Measurements from ENCODE around the gene MORC1.
"Not testable (repeated sequence)": the region's sequence is repeated elsewhere in the genome, so short reads cannot be mapped to it uniquely, and the experiment has no call there.

The MORC1 gene, protein sequence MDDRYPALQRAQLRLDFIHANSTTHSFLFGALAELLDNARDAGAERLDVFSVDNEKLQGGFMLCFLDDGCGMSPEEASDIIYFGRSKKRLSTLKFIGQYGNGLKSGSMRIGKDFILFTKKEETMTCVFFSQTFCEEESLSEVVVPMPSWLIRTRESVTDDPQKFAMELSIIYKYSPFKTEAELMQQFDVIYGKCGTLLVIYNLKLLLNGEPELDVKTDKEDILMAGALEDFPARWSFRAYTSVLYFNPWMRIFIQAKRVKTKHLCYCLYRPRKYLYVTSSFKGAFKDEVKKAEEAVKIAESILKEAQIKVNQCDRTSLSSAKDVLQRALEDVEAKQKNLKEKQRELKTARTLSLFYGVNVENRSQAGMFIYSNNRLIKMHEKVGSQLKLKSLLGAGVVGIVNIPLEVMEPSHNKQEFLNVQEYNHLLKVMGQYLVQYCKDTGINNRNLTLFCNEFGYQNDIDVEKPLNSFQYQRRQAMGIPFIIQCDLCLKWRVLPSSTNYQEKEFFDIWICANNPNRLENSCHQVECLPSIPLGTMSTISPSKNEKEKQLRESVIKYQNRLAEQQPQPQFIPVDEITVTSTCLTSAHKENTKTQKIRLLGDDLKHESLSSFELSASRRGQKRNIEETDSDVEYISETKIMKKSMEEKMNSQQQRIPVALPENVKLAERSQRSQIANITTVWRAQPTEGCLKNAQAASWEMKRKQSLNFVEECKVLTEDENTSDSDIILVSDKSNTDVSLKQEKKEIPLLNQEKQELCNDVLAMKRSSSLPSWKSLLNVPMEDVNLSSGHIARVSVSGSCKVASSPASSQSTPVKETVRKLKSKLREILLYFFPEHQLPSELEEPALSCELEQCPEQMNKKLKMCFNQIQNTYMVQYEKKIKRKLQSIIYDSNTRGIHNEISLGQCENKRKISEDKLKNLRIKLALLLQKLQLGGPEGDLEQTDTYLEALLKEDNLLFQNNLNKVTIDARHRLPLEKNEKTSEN

GRCh38 chr3:109117939-109118338 lies at the start of gene MORC1:
TSS of gene MORC1 (minus strand) at chr3:109118134. CDS start at chr3:109118059, 75 bp downstream.
- DNase-seq (ENCODE audit: low read depth): no peak

- DNase-seq (ENCODE audit: low read depth): no peak
Measured at GRCh38 chr3:109165905-109166304, 48.0 kb upstream of the MORC1 start.

- DNase-seq (ENCODE audit: low read depth): no peak
Measured at GRCh38 chr3:109161487-109162123, 43.7 kb upstream of the MORC1 start.

DNA sequence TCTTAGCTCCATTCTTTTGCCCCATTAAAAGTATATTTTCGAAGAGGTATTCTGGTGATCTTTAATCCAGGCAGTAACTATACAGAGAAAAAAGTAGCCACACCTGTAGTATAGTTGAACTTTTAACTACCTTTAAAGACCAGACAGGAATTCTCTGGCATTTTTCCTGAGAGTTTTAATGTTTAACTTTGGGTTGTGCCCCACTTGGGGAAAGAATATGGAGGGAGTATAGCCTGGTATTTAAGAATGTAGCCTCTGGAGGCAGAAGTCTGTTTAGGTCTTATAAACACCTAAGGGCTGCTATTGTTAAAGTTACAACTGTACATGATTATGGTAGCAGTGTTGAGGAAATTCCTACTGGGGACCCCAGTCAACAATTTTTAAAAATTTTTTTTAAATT lies 37.9 kb upstream of the MORC1 start:
- no peak for DNase-seq (ENCODE audit: low read depth)

DNA sequence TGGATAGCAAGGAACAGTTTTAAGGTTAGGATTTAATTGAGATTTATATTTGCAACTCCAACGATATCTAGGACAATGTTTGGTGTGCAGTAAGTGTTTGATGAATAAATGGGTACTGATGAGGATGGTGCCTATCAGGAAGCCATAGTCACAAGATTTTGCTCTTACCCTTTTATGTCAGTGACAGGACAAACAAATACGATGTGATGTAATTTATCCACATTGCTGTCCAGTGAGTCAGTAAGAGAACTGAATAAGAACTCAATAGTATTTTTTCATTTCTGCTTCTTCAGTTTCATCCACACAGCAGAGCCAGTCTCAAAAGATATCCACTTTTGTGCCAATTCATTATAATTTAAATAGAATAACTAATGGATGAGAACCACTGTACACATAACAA lies 37.0 kb upstream of the MORC1 start:
- DNase-seq (ENCODE audit: low read depth): no peak

- DNase-seq (ENCODE audit: low read depth): no peak
Measured at GRCh38 chr3:109152320-109152719, 34.4 kb upstream of the MORC1 start.

DNA sequence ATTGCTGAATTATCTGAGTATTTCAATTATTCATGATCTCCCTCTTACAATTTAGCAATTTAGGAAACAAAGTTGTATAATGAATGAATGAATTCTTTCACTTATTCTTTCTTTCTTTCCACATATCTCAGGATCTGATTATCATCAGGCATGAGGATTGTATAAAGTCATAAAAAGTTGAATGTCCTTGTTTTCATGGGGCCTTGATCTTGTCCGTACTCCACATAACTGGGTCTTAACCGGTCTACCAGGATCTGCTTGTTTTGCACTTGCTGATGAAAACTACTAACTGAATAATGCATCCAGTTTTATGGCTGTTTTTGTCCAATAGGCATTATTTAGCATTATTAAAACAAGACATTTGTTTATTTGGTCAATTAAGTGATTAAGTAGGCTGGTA lies 31.1 kb upstream of the MORC1 start:
- DNase-seq (ENCODE audit: low read depth): no peak

DNA sequence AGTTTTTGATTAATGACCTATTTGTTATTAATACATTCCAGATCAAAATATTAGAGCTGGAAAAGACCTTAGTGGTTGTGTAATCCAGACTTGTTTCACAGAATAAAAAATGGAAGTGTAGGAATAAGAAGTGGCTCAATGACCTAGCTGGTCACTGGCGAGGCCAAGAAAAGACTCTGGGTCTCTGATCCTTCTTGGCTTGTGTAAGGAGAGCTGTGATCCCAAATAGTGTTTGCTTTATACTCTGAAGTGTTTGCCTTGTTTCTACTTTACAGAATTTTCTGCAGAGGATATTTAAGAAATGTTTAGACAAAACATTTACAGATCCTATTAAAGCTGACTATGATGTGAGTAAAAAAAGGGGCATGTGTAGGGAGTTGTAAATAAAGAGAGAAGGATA lies 25.7 kb upstream of the MORC1 start:
- no peak for DNase-seq (ENCODE audit: low read depth)

GRCh38 chr3:109140318-109140717 lies 22.4 kb upstream of the MORC1 start:
- no peak for DNase-seq (ENCODE audit: low read depth)

GRCh38 chr3:109137761-109138160 lies 19.8 kb upstream of the MORC1 start:
- DNase-seq (ENCODE audit: low read depth): no peak

GRCh38 chr3:109136523-109136922 lies 18.6 kb upstream of the MORC1 start, which contains the start of gene C3orf85:
TSS of gene C3orf85 (plus strand) at chr3:109136719. CDS start at chr3:109136848, 129 bp downstream.
- no peak for DNase-seq (ENCODE audit: low read depth)

- DNase-seq (ENCODE audit: low read depth): not testable (repeated sequence)
Measured at GRCh38 chr3:109133474-109133816, 15.5 kb upstream of the MORC1 start.

- DNase-seq (ENCODE audit: low read depth): no peak
Measured at GRCh38 chr3:109132801-109133473, 15.0 kb upstream of the MORC1 start.

- no peak for DNase-seq (ENCODE audit: low read depth)
Measured at GRCh38 chr3:109131276-109131675, 13.3 kb upstream of the MORC1 start.

GRCh38 chr3:109127553-109127952 lies 9.6 kb upstream of the MORC1 start:
- DNase-seq (ENCODE audit: low read depth): no peak

- DNase-seq (ENCODE audit: low read depth): no peak
Measured at GRCh38 chr3:109125902-109126301, 8.0 kb upstream of the MORC1 start.

DNA sequence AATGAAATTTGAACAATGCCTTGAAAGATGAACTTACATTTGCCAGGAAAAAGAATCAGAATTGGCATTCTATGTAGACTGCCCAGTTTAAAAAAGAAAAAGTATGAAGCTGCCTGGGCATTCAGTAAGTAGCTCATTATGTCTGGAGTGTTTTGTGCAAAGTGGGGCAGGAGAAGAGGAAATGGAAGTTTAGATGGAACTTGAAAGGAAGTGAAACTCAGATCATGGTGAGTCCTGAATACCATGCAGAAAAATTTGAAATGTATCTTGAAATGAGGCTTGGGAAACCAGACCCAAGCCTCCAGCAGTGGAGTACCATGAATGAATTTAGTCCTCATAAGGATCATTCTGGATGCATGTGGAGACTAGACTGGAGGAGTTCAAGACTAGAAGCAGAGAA lies 4.8 kb upstream of the MORC1 start:
- DNase-seq (ENCODE audit: low read depth): no peak

DNA sequence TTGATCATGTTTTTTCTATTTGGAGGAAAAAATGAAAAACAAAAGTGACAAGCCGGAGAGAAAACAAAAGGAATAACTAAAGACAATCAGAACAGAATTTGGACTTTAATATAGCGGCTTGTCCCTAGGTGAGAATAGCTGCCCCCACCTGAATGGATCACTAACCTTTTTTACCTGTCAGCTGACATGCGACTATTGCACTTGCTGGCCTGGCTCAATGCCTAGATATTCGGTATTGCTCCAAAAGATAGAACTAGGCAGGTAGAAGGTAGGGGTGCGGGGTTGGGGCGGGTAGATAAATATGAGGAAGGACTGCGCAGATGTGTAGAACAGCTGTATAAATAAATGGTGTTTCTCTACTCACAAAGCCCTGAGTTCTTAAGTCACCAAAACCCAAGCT lies 650 bp upstream of the MORC1 start:
- DNase-seq (ENCODE audit: low read depth): no peak

DNA sequence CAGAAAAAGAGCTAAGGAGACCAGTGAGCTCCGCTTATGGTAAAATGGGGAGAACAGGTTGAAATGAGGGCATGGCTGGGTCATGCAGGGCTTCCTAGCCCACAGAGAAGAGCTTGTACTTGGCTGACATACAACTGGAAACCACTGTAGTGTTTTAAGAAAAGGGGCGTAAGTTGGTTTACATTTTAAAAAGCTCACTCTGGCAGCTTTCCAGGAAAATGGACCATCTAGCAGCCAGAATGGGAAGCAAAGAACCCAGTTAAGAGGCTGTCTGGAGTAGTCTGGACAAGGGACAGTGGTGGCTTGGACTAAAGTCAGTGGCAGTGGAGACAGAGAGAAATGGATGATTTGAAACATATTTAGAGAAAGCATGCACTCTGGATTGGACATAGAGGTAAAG lies 1.9 kb downstream of the MORC1 start:
- DNase-seq (ENCODE audit: low read depth): no peak

DNA sequence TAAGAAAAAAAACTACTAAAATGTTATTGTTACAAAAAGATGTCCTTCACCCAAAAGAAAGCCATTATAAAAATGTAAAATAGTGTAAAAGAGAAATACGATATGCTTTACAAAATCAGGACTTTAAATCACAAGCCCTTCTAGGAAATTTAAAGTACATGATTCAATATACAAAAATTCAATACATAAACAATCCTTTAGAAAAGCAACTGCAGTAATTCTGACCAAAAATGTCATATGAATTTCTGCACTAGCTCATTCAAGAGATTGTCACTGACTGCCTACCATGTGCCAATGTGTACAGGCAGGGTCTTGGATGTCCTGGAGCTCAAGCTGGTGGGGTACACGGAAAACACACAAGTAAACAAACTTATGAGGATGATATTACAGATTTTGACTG lies 2.5 kb downstream of the MORC1 start:
- no peak for DNase-seq (ENCODE audit: low read depth)

DNA sequence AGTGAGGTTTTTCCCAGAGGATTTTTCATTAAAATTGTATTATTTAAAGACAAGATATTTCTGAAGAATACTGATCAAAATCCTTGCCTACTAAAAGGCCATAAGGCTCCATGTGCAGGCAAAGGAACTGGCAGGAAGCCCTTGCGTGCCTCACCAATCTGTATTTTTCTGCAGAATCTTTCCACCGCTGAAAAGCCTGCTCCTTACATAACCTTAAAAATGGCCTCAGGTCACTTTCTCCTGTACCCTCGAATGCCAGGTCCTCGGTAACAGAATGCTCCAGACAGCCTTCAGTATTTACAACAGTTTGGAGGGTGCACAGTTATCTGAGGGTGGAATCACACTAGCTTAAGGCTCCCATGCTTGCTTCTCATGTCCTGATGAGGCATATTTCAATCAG lies 3.2 kb downstream of the MORC1 start:
- DNase-seq (ENCODE audit: low read depth): no peak

Measured in stimulated activated CD8-positive, alpha-beta memory T cell treated with anti-CD3 and anti-CD28 coated beads, Interleukin-15, amount 100 ng/mL, for 1 hour (primary cell).